ENCODE data around the gene KARS1.
A peak's percentile ranks its signal among the peaks of the same experiment; 100 is the strongest.
"Not testable (repeated sequence)": the region's sequence is repeated elsewhere in the genome, so short reads cannot be mapped to it uniquely, and the experiment has no call there.

The KARS1 gene

GRCh38 chr16:75618780-75619179 is 28.7 kb downstream of the KARS1 start:
- no peaks in the 10 kb centered on the region for H3K27me3 Mint-ChIP-seq
- no peaks in the 10 kb centered on the region for H3K9me3 Mint-ChIP-seq
- CTCF ChIA-PET = interaction anchor here (1.4 kb wide), 1 partner anchor 9 kb away, joined by 3 read pairs; no protein-coding TSS in a partner anchor
- peaks cover 43% of the 10 kb centered on the region for H3K36me3 Mint-ChIP-seq
- no peak overlapping the region for H3K27ac Mint-ChIP-seq
- H3K4me3 Mint-ChIP-seq = no peak overlapping the region
- peaks cover 53% of the 10 kb centered on the region for H3K4me1 Mint-ChIP-seq
- DNase-seq = no peak

DNA sequence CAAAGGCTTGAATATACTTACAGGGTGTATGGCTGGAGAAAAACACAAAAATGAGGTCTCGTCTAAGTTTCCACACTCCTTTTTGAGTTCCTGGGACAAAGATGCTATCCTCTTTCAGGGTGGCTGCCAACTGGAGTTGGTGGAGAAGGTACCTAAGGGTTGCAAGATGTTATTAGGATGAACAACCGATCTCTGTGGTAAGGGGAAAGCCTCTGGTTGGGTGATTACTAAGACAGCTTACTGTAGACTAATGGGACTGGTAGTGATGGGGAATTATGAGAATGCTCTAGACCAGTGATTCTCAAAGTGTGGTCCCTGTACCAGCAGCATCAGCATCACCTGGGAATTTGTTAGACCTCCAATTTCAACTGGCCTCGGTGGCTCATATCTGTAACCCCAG is 30.3 kb downstream of the KARS1 start:
- Mint-ChIP-seq H3K4me3 (no peak overlapping the region), H3K36me3 (peaks cover 55% of the 10 kb centered on the region), H3K9me3 (no peaks in the 10 kb centered on the region), H3K4me1 (peaks cover 45% of the 10 kb centered on the region), H3K27ac (peak overlapping the region; percentile 92), H3K27me3 (no peaks in the 10 kb centered on the region)
- DNase-seq = no peak
- CTCF ChIA-PET = no interaction called here

GRCh38 chr16:75616521-75617010 is 30.9 kb downstream of the KARS1 start:
- no peak for DNase-seq
- no peaks in the 10 kb centered on the region for H3K27me3 Mint-ChIP-seq
- peaks cover 56% of the 10 kb centered on the region for H3K36me3 Mint-ChIP-seq
- H3K27ac Mint-ChIP-seq = peak overlapping the region; percentile 92
- no peaks in the 10 kb centered on the region for H3K9me3 Mint-ChIP-seq
- peak overlapping the region; percentile 10 for H3K4me3 Mint-ChIP-seq
- CTCF ChIA-PET = no interaction called here
- peaks cover 39% of the 10 kb centered on the region for H3K4me1 Mint-ChIP-seq

GRCh38 chr16:75615619-75616018 is 31.8 kb downstream of the KARS1 start:
- H3K27ac Mint-ChIP-seq = peak overlapping the region; percentile 92
- H3K27me3 Mint-ChIP-seq = no peaks in the 10 kb centered on the region
- CTCF ChIA-PET = no interaction called here
- H3K4me1 Mint-ChIP-seq = peaks cover 30% of the 10 kb centered on the region
- DNase-seq = no peak
- H3K36me3 Mint-ChIP-seq = peaks cover 56% of the 10 kb centered on the region
- H3K4me3 Mint-ChIP-seq = no peak overlapping the region
- no peaks in the 10 kb centered on the region for H3K9me3 Mint-ChIP-seq

DNA sequence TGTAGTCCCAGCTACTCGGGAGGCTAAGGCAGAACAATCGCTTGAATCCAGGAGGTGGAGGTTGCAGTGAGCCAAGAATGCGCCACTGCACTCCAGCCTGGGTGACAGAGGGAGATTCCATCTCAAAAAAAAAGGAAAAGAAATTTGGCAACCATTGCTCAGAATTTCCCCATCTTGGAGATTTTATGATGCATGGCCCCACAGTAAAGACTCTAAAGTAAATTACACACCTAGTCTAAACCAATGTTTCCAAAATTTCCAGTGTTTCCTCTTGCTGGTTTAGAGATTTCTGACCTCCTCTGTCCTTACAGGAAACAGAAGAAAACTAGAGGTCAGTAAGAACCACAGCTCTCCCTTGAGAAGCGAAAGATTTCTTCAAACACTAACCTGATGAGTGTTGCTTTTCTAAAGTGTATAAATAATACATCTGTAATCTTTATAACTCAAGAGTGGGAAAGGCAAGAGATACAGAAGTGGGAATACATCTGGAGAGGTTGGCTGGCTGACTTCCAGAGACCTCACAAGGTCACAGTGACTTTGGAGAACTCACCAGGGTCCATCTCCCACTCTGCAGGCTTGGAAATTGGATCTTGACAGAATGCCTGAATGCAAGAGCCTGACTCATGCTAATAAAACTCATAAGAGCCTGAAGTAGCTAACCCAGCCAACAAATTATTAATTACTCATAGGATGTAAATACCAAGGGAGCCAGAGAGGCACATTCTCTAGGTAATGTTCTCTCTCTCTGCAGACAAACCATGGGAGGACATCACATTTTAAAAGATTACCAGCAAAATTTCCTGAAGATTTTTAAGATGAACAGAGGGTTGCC is 33.2 kb downstream of the KARS1 start:
- no peak overlapping the region for H3K27ac Mint-ChIP-seq
- peaks cover 50% of the 10 kb centered on the region for H3K36me3 Mint-ChIP-seq
- peaks cover 24% of the 10 kb centered on the region for H3K4me1 Mint-ChIP-seq
- H3K27me3 Mint-ChIP-seq = no peaks in the 10 kb centered on the region
- H3K9me3 Mint-ChIP-seq = no peaks in the 10 kb centered on the region
- CTCF ChIA-PET = no interaction called here
- DNase-seq = no peak
- H3K4me3 Mint-ChIP-seq = no peak overlapping the region

DNA sequence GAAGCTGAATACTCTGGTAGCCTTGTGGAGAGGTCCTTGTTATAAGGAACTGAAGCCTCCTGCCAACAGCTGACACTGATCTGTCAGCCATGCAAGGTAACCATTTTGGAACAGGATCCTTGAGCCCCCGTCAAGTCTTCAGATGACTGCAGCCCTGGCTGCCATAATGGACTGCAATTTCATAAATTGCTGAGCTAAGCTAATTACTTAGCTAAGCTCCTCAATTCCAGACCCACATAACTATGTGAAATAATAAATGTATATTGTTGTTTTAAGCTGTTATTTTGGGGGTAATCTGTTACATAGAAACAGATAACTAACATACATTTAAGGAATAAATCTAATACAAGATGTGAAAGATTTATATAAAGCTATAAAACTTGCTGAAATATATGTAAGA is 41.0 kb downstream of the KARS1 start:
- Mint-ChIP-seq H3K4me3 (no peak overlapping the region), H3K27me3 (no peaks in the 10 kb centered on the region), H3K9me3 (peaks cover 10% of the 10 kb centered on the region), H3K27ac (no peak overlapping the region), H3K4me1 (no peaks in the 10 kb centered on the region), H3K36me3 (peaks cover 37% of the 10 kb centered on the region)
- CTCF ChIA-PET = interaction anchor here (0.6 kb wide), 1 partner anchor 14 kb away, joined by 3 read pairs; no protein-coding TSS in a partner anchor
- DNase-seq = no peak

GRCh38 chr16:75603241-75603640 is 44.2 kb downstream of the KARS1 start:
- CTCF ChIA-PET = no interaction called here

DNA sequence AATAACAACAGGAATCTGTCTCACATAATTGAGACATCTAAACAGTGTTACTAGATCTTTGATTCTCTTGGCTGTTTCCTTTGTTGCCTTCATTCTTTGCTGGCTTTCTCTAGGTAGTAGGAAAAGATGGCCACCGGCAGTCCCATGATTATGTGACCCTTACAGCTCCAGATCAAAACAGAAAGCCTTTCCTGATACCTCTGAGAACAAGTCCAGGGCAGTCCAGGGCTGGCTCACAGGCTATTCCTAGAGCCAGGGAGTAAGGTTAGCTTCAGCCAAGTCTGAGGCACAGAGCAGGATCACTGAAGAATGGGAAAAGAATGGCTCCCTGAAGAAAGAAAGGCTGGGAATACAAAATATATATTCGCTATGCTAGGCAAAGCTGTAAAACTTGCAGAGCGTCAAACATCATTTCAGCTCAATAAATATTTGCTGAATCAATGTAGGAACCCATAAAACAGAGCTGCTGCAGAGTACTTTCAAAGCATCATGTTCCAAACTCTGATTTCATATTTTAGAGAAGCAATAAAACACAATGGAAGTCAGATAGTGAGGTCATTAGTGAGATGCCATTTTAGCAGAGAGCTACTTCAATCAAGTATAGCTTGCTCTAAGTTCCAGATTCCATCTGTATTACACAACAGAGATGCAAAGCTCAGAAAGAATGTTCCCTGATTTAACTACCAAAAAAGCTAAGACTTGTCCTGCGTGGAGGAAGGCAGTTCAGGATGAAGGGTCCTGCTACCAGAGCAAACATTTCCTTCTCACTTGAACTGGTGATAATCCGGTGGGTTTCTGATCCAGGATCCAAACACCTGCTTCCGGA is 47.8 kb downstream of the KARS1 start:
- Mint-ChIP-seq H3K27ac (no peak overlapping the region), H3K36me3 (peaks cover 51% of the 10 kb centered on the region)

More at GRCh38 chr16:75603241-75603640, 44.2 kb downstream of the KARS1 start:
- Mint-ChIP-seq H3K4me1 (no peaks in the 10 kb centered on the region), H3K4me3 (no peak overlapping the region), H3K36me3 (peaks cover 48% of the 10 kb centered on the region), H3K9me3 (peaks cover 10% of the 10 kb centered on the region), H3K27me3 (no peaks in the 10 kb centered on the region), H3K27ac (no peak overlapping the region)
- no peak for DNase-seq

DNA sequence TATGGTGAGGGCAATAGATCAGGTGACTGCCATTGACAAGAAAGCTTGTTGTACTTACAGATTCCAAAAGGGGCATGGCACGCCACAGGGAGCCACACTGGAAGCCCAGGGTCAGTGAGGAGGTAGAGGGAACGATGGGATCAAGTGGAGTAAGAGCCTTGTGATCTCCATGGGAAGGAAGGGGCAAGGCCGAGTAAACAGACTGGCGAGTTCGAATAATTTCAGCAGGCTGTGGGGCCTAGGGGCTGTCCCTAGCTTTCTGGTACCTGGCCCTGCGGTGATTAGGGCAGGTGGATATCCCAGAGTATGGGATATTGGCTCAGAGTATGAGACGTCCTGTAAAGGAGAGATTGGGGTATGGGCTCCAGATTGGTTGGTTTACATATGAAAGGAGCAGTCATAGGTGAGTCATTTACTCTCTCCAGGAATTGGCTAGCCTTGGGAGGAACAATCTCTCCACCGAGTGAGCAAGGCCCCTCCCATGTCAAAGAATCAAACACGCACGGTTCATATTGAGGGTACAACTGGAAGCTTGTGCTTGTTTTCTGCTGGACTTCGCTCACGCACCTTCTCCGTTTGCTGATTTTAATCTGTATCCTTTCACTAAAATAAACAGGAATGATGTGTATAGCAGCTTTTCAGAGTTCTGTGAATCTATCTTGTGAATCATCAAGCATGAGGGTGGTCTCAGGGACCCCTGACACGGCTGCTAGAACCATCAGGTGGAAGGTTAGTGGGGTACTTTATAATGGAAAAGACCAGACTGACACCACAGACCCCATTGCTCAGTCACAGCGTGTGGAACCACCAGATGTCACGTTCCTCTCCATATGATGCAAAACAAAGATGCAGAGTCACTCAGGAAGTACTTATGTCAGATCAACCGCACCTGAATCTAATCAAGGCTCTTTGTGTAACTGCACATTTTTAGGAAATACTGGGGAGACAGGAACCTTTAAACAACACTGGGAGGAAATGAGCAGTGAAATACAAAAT is 53.3 kb downstream of the KARS1 start:
- H3K4me3 Mint-ChIP-seq = no peak overlapping the region
- peaks cover 17% of the 10 kb centered on the region for H3K4me1 Mint-ChIP-seq
- no peaks in the 10 kb centered on the region for H3K9me3 Mint-ChIP-seq
- H3K27me3 Mint-ChIP-seq = no peaks in the 10 kb centered on the region
- no peak for DNase-seq
- peaks cover 20% of the 10 kb centered on the region for H3K36me3 Mint-ChIP-seq
- peak overlapping the region; percentile 75 for H3K27ac Mint-ChIP-seq
- CTCF ChIA-PET = interaction anchor here (0.7 to 1.4 kb wide), 2 partner anchors 28 to 43 kb away, joined by 3 to 5 read pairs; no protein-coding TSS in a partner anchor

More for the DNA sequence above, 47.8 kb downstream of the KARS1 start:
- CTCF ChIA-PET = no interaction called here
- no peak overlapping the region for H3K4me3 Mint-ChIP-seq
- H3K9me3 Mint-ChIP-seq = peaks cover 10% of the 10 kb centered on the region
- H3K27me3 Mint-ChIP-seq = no peaks in the 10 kb centered on the region
- peaks cover 4% of the 10 kb centered on the region for H3K4me1 Mint-ChIP-seq
- no peak for DNase-seq

- Mint-ChIP-seq H3K27me3 (no peaks in the 10 kb centered on the region), H3K36me3 (peaks cover 18% of the 10 kb centered on the region), H3K27ac (no peak overlapping the region), H3K4me3 (no peak overlapping the region), H3K4me1 (peaks cover 17% of the 10 kb centered on the region), H3K9me3 (no peaks in the 10 kb centered on the region)
- CTCF ChIA-PET = interaction anchor here (0.7 to 1.4 kb wide), 2 partner anchors 29 to 43 kb away, joined by 3 to 5 read pairs; no protein-coding TSS in a partner anchor
- DNase-seq = no peak
Observed at GRCh38 chr16:75593308-75593707, 54.2 kb downstream of the KARS1 start.

GRCh38 chr16:75591927-75592326 is 55.5 kb downstream of the KARS1 start:
- CTCF ChIA-PET = interaction anchor here (0.6 to 1.0 kb wide), 2 partner anchors 14 to 59 kb away, joined by 3 read pairs; no protein-coding TSS in a partner anchor
- not testable (repeated sequence) for H3K4me3 Mint-ChIP-seq, H3K27ac Mint-ChIP-seq, H3K9me3 Mint-ChIP-seq, DNase-seq, H3K27me3 Mint-ChIP-seq
- Mint-ChIP-seq H3K4me1 (peaks cover 17% of the 10 kb centered on the region), H3K36me3 (peaks cover 12% of the 10 kb centered on the region)

- DNase-seq = no peak
- Mint-ChIP-seq H3K9me3 (no peaks in the 10 kb centered on the region), H3K4me3 (no peak overlapping the region), H3K36me3 (peaks cover 9% of the 10 kb centered on the region), H3K4me1 (peaks cover 17% of the 10 kb centered on the region), H3K27ac (no peak overlapping the region), H3K27me3 (no peaks in the 10 kb centered on the region)
- CTCF ChIA-PET = interaction anchor here (1.0 kb wide), 1 partner anchor 60 kb away, joined by 3 read pairs; no protein-coding TSS in a partner anchor
Observed at GRCh38 chr16:75590920-75591843, 56.3 kb downstream of the KARS1 start.
